OCI-LY1 (cell line): ENCODE measurements around the gene OPA1.

Experiments
- H2AFZ ChIP-seq: fragments of 200-600 bp; sonication (generic), shearing (Covaris generic); 2 replicates; pipeline ENCODE4 v1.6.0; 2014; ENCODE audit warnings: antibody characterized with exemption, mild to moderate bottlenecking, low read length
- H3F3A ChIP-seq: fragments of 200-600 bp; sonication (generic), shearing (Covaris generic); 2 replicates; pipeline ENCODE4 v1.6.0; 2014; ENCODE audit warnings: mild to moderate bottlenecking, antibody characterized with exemption, low read length, moderate library complexity; ENCODE audit not compliant: insufficient read depth
- H3K27ac ChIP-seq: fragments of 200-600 bp; sonication (generic); 2 replicates; pipeline ENCODE4 v1.5.1; 2014; ENCODE audit warnings: low read length, mixed run types, mild to moderate bottlenecking, low read depth; ENCODE audit not compliant: poor library complexity, severe bottlenecking
- H3K27me3 ChIP-seq: fragments of 200-600 bp; sonication (generic); 2 replicates; pipeline ENCODE4 v1.6.0; 2014; ENCODE audit warnings: antibody characterized with exemption, mild to moderate bottlenecking, low read length, moderate library complexity; ENCODE audit not compliant: insufficient read depth
- H3K36me3 ChIP-seq: fragments of 200-600 bp; sonication (generic); 2 replicates; pipeline ENCODE4 v1.6.1; 2014; ENCODE audit warnings: mild to moderate bottlenecking, antibody characterized with exemption, low read length, moderate library complexity, mixed read lengths; ENCODE audit not compliant: insufficient read depth
- H3K4me1 ChIP-seq: fragments of 200-600 bp; sonication (generic); 2 replicates; pipeline ENCODE4 v1.5.1; 2014; ENCODE audit warnings: mild to moderate bottlenecking, low read length, moderate library complexity; ENCODE audit not compliant: insufficient read depth, severe bottlenecking
- H3K4me2 ChIP-seq: fragments of 200-600 bp; sonication (generic), shearing (Covaris generic); 2 replicates; pipeline ENCODE4 v1.6.1; 2014; ENCODE audit warnings: low read length
- H3K4me3 ChIP-seq: fragments of 200-600 bp; sonication (generic); 2 replicates; pipeline ENCODE4 v1.5.1; 2014; ENCODE audit warnings: low read length, low read depth, mild to moderate bottlenecking, mixed read lengths; ENCODE audit not compliant: poor library complexity, severe bottlenecking
- H3K79me2 ChIP-seq: fragments of 200-600 bp; shearing (Covaris generic); 2 replicates; pipeline ENCODE4 v1.6.1; 2016; ENCODE audit warnings: mixed run types, low read length, mixed read lengths; ENCODE audit not compliant: insufficient read depth
- H3K9ac ChIP-seq: fragments of 200-600 bp; sonication (generic), shearing (Covaris generic); 2 replicates; pipeline ENCODE4 v1.6.1; 2014; ENCODE audit warnings: mild to moderate bottlenecking, low read length, mixed read lengths
- H3K9me2 ChIP-seq: fragments of 200-600 bp; sonication (generic), shearing (Covaris generic); 2 replicates; pipeline ENCODE4 v1.6.1; 2014; ENCODE audit warnings: low read depth, mild to moderate bottlenecking, low read length, mixed read lengths
- H3K9me3 ChIP-seq: fragments of 200-600 bp; shearing (Covaris generic); 2 replicates; pipeline ENCODE4 v1.6.1; 2014; ENCODE audit warnings: low read length, mixed read lengths
- H4K20me1 ChIP-seq: fragments of 200-600 bp; sonication (generic), shearing (Covaris generic); 2 replicates; pipeline ENCODE4 v1.6.0; 2016; ENCODE audit warnings: mild to moderate bottlenecking, low read length; ENCODE audit not compliant: insufficient read depth
- EZH2 ChIP-seq: fragments of 200-600 bp; sonication (generic), shearing (Covaris generic); IDR thresholded peaks from 2 replicates; pipeline ENCODE4 v1.8.0; 2017; ENCODE audit warnings: borderline replicate concordance, mixed run types, mild to moderate bottlenecking, antibody characterized with exemption, low read length, moderate library complexity, mixed read lengths
- TF ChIP-seq, protein P1 (sequence below): fragments of 200-600 bp; sonication (generic), shearing (Covaris generic); IDR thresholded peaks from 2 replicates; pipeline ENCODE4 v1.5.1; 2017; ENCODE audit warnings: mild to moderate bottlenecking, antibody characterized with exemption, low read length, moderate library complexity, mixed read lengths

The OPA1 gene

GRCh38 chr3:193650585-193650984 lies 57.6 kb downstream of the OPA1 start:
- H3K36me3 ChIP-seq: peaks cover 85% of the 10 kb centered on the region
- H3K27me3 ChIP-seq: no peaks in the 10 kb centered on the region
- no peaks in the 10 kb centered on the region for H3F3A ChIP-seq
- no peak overlapping the region for H3K4me2 ChIP-seq
- no peak overlapping the region for H3K27ac ChIP-seq
- no peak overlapping the region for H2AFZ ChIP-seq
- no peaks in the 10 kb centered on the region for H3K79me2 ChIP-seq
- H3K9ac ChIP-seq: no peak overlapping the region
- no peak overlapping the region for H3K4me3 ChIP-seq
- H3K4me1 ChIP-seq: no peaks in the 10 kb centered on the region
- TF ChIP-seq, protein P1, sequence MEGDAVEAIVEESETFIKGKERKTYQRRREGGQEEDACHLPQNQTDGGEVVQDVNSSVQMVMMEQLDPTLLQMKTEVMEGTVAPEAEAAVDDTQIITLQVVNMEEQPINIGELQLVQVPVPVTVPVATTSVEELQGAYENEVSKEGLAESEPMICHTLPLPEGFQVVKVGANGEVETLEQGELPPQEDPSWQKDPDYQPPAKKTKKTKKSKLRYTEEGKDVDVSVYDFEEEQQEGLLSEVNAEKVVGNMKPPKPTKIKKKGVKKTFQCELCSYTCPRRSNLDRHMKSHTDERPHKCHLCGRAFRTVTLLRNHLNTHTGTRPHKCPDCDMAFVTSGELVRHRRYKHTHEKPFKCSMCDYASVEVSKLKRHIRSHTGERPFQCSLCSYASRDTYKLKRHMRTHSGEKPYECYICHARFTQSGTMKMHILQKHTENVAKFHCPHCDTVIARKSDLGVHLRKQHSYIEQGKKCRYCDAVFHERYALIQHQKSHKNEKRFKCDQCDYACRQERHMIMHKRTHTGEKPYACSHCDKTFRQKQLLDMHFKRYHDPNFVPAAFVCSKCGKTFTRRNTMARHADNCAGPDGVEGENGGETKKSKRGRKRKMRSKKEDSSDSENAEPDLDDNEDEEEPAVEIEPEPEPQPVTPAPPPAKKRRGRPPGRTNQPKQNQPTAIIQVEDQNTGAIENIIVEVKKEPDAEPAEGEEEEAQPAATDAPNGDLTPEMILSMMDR: no peak
- no peak for TF ChIP-seq EZH2
- no peaks in the 10 kb centered on the region for H3K9me2 ChIP-seq
- H4K20me1 ChIP-seq: no peaks in the 10 kb centered on the region
- H3K9me3 ChIP-seq: no peaks in the 10 kb centered on the region

DNA sequence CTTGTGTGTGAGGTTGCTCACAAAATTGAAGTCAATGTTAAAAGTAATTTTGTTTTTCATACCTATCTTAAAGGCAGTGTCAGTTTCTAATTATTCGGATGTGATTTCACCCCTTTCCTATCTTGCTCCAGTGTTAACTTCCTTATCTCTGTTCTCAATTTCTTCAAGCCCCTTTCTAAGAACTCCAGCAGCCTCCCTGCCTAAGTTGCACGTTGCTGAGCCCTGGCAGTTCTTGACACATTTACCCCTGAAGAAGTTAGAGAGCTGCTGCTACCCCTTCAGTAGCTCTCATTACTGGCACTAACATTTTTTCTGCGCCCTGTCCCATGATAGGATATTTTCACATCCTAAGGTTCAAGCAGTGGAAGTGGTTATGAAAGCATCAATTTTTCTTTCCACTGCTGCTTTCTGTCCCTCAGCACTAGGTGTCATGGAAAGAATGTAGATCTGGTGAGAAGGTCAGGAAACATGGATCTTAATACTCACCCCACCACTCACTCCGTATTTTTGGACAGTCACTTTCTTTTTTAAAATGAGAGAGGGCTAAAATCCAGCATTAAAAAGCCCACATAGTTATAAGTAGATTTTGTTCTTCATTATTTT lies 62.9 kb downstream of the OPA1 start:
- Histone ChIP-seq H3K27ac (no peak overlapping the region), H3K27me3 (no peaks in the 10 kb centered on the region), H4K20me1 (no peaks in the 10 kb centered on the region), H3K4me1 (no peaks in the 10 kb centered on the region), H3K4me2 (no peak overlapping the region), H3K9me2 (no peaks in the 10 kb centered on the region), H3K9me3 (no peaks in the 10 kb centered on the region), H3K36me3 (peaks cover 79% of the 10 kb centered on the region), H3K79me2 (no peaks in the 10 kb centered on the region), H3K4me3 (no peak overlapping the region), H3F3A (no peaks in the 10 kb centered on the region), H2AFZ (no peak overlapping the region), H3K9ac (no peak overlapping the region)
- TF ChIP-seq, protein P1: no peak
- no peak for TF ChIP-seq EZH2

DNA sequence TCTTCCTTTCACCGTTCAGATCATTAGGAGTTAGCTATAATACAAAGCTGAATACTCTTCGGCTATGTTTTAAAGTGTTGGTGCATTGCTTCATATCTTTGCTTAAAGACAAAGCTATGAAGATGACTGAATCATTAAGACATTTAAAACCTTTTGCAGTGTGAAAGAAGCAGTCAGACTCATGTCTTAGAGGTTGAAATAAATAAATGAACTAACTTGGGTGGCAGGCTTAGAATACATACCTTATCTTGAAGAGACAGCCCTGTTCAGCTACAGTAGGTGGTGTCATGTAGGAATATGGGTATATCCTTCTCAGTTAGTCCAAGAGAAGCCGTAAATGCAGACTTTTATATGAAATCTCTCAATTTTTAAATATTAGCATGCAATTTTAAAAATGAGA lies 63.4 kb downstream of the OPA1 start:
- Histone ChIP-seq H3K9me3 (no peaks in the 10 kb centered on the region), H3K9ac (no peak overlapping the region), H3K4me3 (no peak overlapping the region), H3K27ac (no peak overlapping the region), H3K79me2 (no peaks in the 10 kb centered on the region), H4K20me1 (no peaks in the 10 kb centered on the region), H3F3A (no peaks in the 10 kb centered on the region), H3K4me2 (no peak overlapping the region), H3K27me3 (no peaks in the 10 kb centered on the region), H3K4me1 (no peaks in the 10 kb centered on the region), H3K9me2 (no peaks in the 10 kb centered on the region), H2AFZ (no peak overlapping the region), H3K36me3 (peaks cover 79% of the 10 kb centered on the region)
- TF ChIP-seq, protein P1: no peak
- no peak for TF ChIP-seq EZH2
